Panc1 (cell line): ENCODE data around the gene GUF1. TPM values are rescaled to one million over a fixed set of nuclear protein-coding genes. Genes with fewer than 3 reads are reported as not detected.

Experiments
- ATAC-seq: fragments of 200-7000 bp; cut with Tn5 transposase; 2 replicates; pipeline ENCODE4 v1.9.1; 2020; ENCODE audit warnings: mild to moderate bottlenecking, moderate library complexity
- BruUV-seq: library from RNA; stranded (reverse); fragments of 400-500 nt; replicated peaks from 2 replicates; lab custom pipeline; 2021; lab: Mats Ljungman, UMichigan
- CTCF ChIA-PET: fragments of 300-600 bp; sonication (Branson Sonifier 250); formaldehyde crosslinking; loops from one replicate; lab custom pipeline; 2022; ENCODE audit warnings: antibody characterized with exemption; lab: Charles Lee
- POLR2A ChIA-PET: fragments of 300-600 bp; sonication (Branson Sonifier 250); formaldehyde crosslinking; loops from one replicate; lab custom pipeline; 2022; ENCODE audit warnings: antibody characterized with exemption; lab: Charles Lee
- DNase-seq: peaks from one replicate; pipeline ENCODE4 v3.0.0-alpha.2; 2010; ENCODE audit warnings: low read depth, low spot score
- H3K27ac ChIP-seq: 2 replicates; pipeline ENCODE4 v1.5.1; 2011; ENCODE audit warnings: mild to moderate bottlenecking, low read length, inconsistent platforms
- H3K27me3 ChIP-seq: fragments of 200-500 bp; sonication (Bioruptor generic); 2 replicates; pipeline ENCODE4 v1.6.0; 2014; ENCODE audit warnings: low read length, inconsistent platforms; ENCODE audit not compliant: control insufficient read depth, insufficient read depth
- H3K36me3 ChIP-seq: fragments of 200-500 bp; sonication (Bioruptor generic); 2 replicates; pipeline ENCODE4 v1.5.1; 2014; ENCODE audit warnings: inconsistent platforms, mild to moderate bottlenecking, low read length, moderate library complexity; ENCODE audit not compliant: control insufficient read depth, insufficient read depth
- H3K4me1 ChIP-seq: 2 replicates; pipeline ENCODE4 v1.5.1; 2011; ENCODE audit warnings: inconsistent platforms, mild to moderate bottlenecking, low read length, moderate library complexity; ENCODE audit not compliant: control insufficient read depth, insufficient read depth
- H3K4me3 ChIP-seq, 2 experiments: 2 replicates each; pipeline ENCODE4 v1.5.1; 2011 to 2012; ENCODE audit warnings: low read depth in 2 of 2, low read length in 2 of 2, mild to moderate bottlenecking in 2 of 2, inconsistent platforms in 1 of 2, moderate library complexity in 1 of 2
- H3K9me3 ChIP-seq: fragments of 200-500 bp; sonication (Bioruptor generic); 2 replicates; pipeline ENCODE4 v1.5.1; 2014; ENCODE audit warnings: low read depth, mild to moderate bottlenecking, inconsistent platforms, low read length, moderate library complexity; ENCODE audit not compliant: control insufficient read depth, insufficient read depth
- POLR2AphosphoS5 ChIP-seq: IDR thresholded peaks from 2 replicates; pipeline ENCODE4 v1.6.1; 2012; ENCODE audit warnings: mild to moderate bottlenecking, low read depth, low read length, moderate library complexity
- REST ChIP-seq, 2 experiments: IDR thresholded peaks; 2 replicates each; pipeline ENCODE4 v1.6.1; 2011 to 2012; ENCODE audit warnings: low read depth in 2 of 2, control low read depth in 1 of 2, low read length in 1 of 2, mild to moderate bottlenecking in 1 of 2, moderate library complexity in 1 of 2; ENCODE audit not compliant: insufficient read depth in 1 of 2
- SIN3A ChIP-seq: IDR thresholded peaks from 2 replicates; pipeline ENCODE4 v1.6.1; 2012; ENCODE audit warnings: low read depth, mild to moderate bottlenecking, low read length, moderate library complexity, borderline replicate concordance; ENCODE audit not compliant: insufficient read depth
- TCF7L2 ChIP-seq: IDR thresholded peaks from 2 replicates; pipeline ENCODE4 v1.6.1; 2011; ENCODE audit warnings: mild to moderate bottlenecking, low read depth, low read length, inconsistent platforms
- in situ Hi-C: cut with HindIII; loops from 2 replicates; pipeline ENCODE4 v1.10.0; 2016; ENCODE audit warnings: low sequenced_read_pairs, low pct_unique_long_range_greater_than_20kb
- intact Hi-C: fragments of 100-400 bp; cut with micrococcal nuclease; formaldehyde crosslinking; loops from one replicate; pipeline ENCODE4 v1.10.0; 2022; ENCODE audit not compliant: unreplicated experiment
- total RNA-seq: library from RNA; stranded (reverse); gene quantifications from one replicate; pipeline ENCODE4 v1.2.1, GENCODE V29; 2021; ENCODE audit not compliant: unreplicated experiment
- TF ChIP-seq, protein P1 (sequence below): fragments of 450-650 bp; IDR thresholded peaks from 2 replicates; pipeline ENCODE4 v1.5.1; 2017; ENCODE audit warnings: mild to moderate bottlenecking

The GUF1 gene
- total RNA-seq, 1 experiment from 2014 or later, result 11.6 TPM

- H3K4me3 ChIP-seq, result no peak overlapping the region
- in situ Hi-C loops (no loop called here), intact Hi-C loops (no loop called here)
- TF ChIP-seq, protein P1, sequence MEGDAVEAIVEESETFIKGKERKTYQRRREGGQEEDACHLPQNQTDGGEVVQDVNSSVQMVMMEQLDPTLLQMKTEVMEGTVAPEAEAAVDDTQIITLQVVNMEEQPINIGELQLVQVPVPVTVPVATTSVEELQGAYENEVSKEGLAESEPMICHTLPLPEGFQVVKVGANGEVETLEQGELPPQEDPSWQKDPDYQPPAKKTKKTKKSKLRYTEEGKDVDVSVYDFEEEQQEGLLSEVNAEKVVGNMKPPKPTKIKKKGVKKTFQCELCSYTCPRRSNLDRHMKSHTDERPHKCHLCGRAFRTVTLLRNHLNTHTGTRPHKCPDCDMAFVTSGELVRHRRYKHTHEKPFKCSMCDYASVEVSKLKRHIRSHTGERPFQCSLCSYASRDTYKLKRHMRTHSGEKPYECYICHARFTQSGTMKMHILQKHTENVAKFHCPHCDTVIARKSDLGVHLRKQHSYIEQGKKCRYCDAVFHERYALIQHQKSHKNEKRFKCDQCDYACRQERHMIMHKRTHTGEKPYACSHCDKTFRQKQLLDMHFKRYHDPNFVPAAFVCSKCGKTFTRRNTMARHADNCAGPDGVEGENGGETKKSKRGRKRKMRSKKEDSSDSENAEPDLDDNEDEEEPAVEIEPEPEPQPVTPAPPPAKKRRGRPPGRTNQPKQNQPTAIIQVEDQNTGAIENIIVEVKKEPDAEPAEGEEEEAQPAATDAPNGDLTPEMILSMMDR, result no peak
- no peak for TF ChIP-seq POLR2AphosphoS5
- no peak for TF ChIP-seq SIN3A
- no peak for TF ChIP-seq REST (IDR thresholded peaks at IDR 0.05; ENCODE audit: insufficient read depth in 1 of 2, low read depth in 2 of 2, low read length in 1 of 2)
- TF ChIP-seq TCF7L2, result no peak
- H3K27ac ChIP-seq, result no peak overlapping the region
- no TSS peak for BruUV-seq
- H3K4me1 ChIP-seq, result peaks cover 4% of the 10 kb centered on the region; the same call in 1 of the 2 replicates
- POLR2A ChIA-PET, result no interaction called here
- CTCF ChIA-PET, result no interaction called here
- DNase-seq, result no peak
- no peak for ATAC-seq
- H3K27me3 ChIP-seq, result no peaks in the 10 kb centered on the region
- no peaks in the 10 kb centered on the region for H3K36me3 ChIP-seq
- no peaks in the 10 kb centered on the region for H3K9me3 ChIP-seq
These were observed 43.8 kb downstream of the GUF1 start for GRCh38 chr4:44722001-44722400.

- DNase-seq (no peak), ATAC-seq (no peak)
- in situ Hi-C loops, result no loop called here
- TF ChIP-seq POLR2AphosphoS5 (no peak), SIN3A (no peak), REST (IDR thresholded peaks at IDR 0.05; ENCODE audit: insufficient read depth in 1 of 2, low read depth in 2 of 2, low read length in 1 of 2) (no peak), TCF7L2 (no peak)
- TF ChIP-seq, protein P1, result no peak
- Histone ChIP-seq H3K27ac (peak overlapping the region; percentile 84), H3K4me3 (peak overlapping the region; percentile 76 to 85), H3K9me3 (no peaks in the 10 kb centered on the region), H3K4me1 (peaks cover 4% of the 10 kb centered on the region; the same call in 1 of the 2 replicates), H3K27me3 (no peaks in the 10 kb centered on the region), H3K36me3 (no peaks in the 10 kb centered on the region)
- ChIA-PET POLR2A (no interaction called here), CTCF (no interaction called here)
- no TSS peak for BruUV-seq
- intact Hi-C loops, result no loop called here
These were observed 46.9 kb downstream of the GUF1 start for GRCh38 chr4:44725166-44725565.
